HFF-Myc (cell line): Measurements from ENCODE around the gene TH.

Experiments used
- DNase-seq: peaks from one replicate; pipeline ENCODE4 v3.0.0-alpha.2; 2011; ENCODE audit warnings: low read depth; ENCODE audit errors: extremely low read depth
- H3K4me3 ChIP-seq: replicated peaks from 2 replicates; pipeline ENCODE4 v1.5.1; 2011; ENCODE audit warnings: low read depth, mild to moderate bottlenecking, control low read depth, low read length
- TF ChIP-seq, protein P1 (sequence below): IDR thresholded peaks from 2 replicates; pipeline ENCODE4 v1.5.1; 2012; ENCODE audit warnings: mild to moderate bottlenecking, low read depth, low read length, control low read depth; ENCODE audit errors: missing control alignments

The TH gene

GRCh38 chr11:2216400-2217064 lies 44.9 kb upstream of the TH start:
- H3K4me3 ChIP-seq, result no peak overlapping the region
- no peak for DNase-seq
- TF ChIP-seq, protein P1, sequence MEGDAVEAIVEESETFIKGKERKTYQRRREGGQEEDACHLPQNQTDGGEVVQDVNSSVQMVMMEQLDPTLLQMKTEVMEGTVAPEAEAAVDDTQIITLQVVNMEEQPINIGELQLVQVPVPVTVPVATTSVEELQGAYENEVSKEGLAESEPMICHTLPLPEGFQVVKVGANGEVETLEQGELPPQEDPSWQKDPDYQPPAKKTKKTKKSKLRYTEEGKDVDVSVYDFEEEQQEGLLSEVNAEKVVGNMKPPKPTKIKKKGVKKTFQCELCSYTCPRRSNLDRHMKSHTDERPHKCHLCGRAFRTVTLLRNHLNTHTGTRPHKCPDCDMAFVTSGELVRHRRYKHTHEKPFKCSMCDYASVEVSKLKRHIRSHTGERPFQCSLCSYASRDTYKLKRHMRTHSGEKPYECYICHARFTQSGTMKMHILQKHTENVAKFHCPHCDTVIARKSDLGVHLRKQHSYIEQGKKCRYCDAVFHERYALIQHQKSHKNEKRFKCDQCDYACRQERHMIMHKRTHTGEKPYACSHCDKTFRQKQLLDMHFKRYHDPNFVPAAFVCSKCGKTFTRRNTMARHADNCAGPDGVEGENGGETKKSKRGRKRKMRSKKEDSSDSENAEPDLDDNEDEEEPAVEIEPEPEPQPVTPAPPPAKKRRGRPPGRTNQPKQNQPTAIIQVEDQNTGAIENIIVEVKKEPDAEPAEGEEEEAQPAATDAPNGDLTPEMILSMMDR, result no peak

DNA sequence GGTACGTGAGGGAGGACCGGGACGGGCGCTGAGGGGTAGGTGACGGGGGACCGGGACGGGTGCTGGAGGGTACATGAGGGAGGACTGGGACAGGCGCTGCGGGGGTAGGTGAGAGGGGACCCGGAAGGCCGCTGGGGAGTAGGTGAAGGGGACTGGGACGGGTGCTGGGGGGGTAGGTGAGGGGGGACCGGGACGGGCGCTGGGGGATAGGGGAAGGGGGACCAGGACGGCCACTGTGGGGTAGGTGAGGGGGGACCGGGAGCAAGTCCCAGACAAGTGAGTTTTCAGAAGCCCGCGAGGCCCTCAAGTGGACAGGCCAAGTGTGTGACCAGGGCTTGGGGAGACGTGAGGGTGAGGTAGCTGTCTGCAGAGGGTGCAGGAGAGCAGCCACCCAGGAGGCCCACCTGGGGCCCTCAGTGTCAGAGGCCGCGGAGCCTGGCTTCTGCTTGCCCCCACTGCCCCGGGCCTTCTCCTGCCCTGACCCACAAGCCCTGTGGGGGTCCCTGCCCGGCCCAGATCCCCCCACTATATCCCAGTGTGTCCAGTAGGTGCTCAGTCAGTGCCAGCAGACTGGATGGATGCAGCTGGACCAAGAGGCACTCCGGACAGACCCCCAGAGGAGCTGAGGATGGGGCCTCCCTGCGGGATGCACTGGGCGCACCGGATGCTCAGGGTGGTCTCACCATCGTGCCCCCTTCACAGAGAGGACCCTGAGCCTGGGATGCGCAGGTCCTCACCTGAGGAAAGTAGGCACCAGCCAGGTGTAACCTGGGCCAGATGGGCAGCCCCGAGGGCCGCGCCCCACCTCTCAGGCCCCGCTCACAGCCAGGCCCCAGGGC lies 44.2 kb upstream of the TH start:
- H3K4me3 ChIP-seq, result no peak overlapping the region
- TF ChIP-seq, protein P1, result no peak
- DNase-seq, result no peak

- TF ChIP-seq, protein P1, result no peak
- H3K4me3 ChIP-seq, result no peak overlapping the region
- no peak for DNase-seq
Observed at GRCh38 chr11:2215230-2215560, 43.6 kb upstream of the TH start.

- TF ChIP-seq, protein P1, result no peak
- DNase-seq, result no peak
- H3K4me3 ChIP-seq, result no peak overlapping the region
Observed at GRCh38 chr11:2214527-2215229, 43.1 kb upstream of the TH start.

GRCh38 chr11:2213890-2214526 lies 42.4 kb upstream of the TH start:
- DNase-seq, result no peak
- TF ChIP-seq, protein P1, result no peak
- H3K4me3 ChIP-seq, result no peak overlapping the region

DNA sequence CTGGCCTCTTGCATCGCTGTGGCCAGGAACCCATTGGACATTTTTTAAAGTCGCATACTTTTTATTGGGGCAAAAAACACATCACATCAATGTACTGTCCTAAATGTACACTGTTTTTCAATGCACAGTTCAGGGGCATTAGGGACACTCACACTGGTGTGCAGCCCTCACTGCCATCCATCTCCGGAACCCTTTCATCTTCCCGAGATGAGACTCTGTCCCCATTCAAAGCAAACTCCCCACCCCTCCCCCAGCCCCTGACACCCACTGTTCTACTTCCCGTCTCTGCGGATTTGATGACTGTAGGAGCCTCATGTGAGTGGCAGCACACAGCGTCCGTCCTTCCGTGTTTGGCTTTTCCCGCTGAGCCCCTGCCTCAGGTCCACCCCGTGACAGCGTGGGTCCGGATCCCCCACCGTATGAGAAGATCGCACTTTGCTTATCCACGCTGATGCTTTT lies 41.8 kb upstream of the TH start:
- no peak for DNase-seq
- H3K4me3 ChIP-seq, result no peak overlapping the region
- TF ChIP-seq, protein P1, result no peak
